Measurements from ENCODE around the gene BMP7. TPM values are rescaled to one million over a fixed set of nuclear protein-coding genes. Genes with fewer than 3 reads are reported as not detected.

BMP7 gene
- total and polyA plus RNA-seq, 2 of the 8 experiments (the other 6 are each of a cell fraction or from before 2014, with no cell fraction given) = 9.2 to 14.7 TPM

GRCh38 chr20:57263801-57264792 lies 2.3 kb downstream of the BMP7 start:
- POLR2A ChIA-PET (ENCODE audit: partially characterized antibody) = interaction anchor here (1.0 to 2.7 kb wide), 5 partner anchors 11 to 174 kb away, joined by 3 to 8 read pairs (median 4); no protein-coding TSS in a partner anchor
- Histone ChIP-seq H3K27me3 (replicated peaks in 1 of 4; ENCODE audit: control insufficient read depth in 3 of 4, extremely low read depth in 1 of 4, insufficient read depth in 3 of 4, low read length in 3 of 4) (peaks cover 40 to 91% (median 85%) of the 10 kb centered on the region in 4 experiments), H3K4me2 (ENCODE audit: insufficient read depth in 1 of 2, low read depth in 2 of 2, low read length in 2 of 2) (peak overlapping the region; percentile 61 to 71)

More at GRCh38 chr20:57263801-57264792, 2.3 kb downstream of the BMP7 start:
- Histone ChIP-seq H4K8ac (ENCODE audit: extremely low read depth, insufficient read depth, low read length) (peak overlapping the region; percentile 63), H3K9me3 (ENCODE audit: insufficient read depth in 2 of 2, low read depth in 1 of 2, low read length in 1 of 2) (no peaks in the 10 kb centered on the region), H2BK15ac (ENCODE audit: low read length) (0 out of 2 replicates have a peak overlapping the region, but pooled peaks have one; percentile 29), H3K23ac (ENCODE audit: insufficient read length) (no peak overlapping the region), H3K4me1 (replicated peaks in 1 of 4; ENCODE audit: control insufficient read depth in 3 of 4, insufficient read depth in 4 of 4, low read length in 3 of 4) (peaks cover 35 to 55% (median 38%) of the 10 kb centered on the region in 4 experiments), H3K56ac (replicated peaks; ENCODE audit: insufficient read length, low read depth, low read length) (no peak overlapping the region), H3K4ac (replicated peaks; ENCODE audit: insufficient read length, low read depth, low read length) (no peak overlapping the region), H3K79me1 (ENCODE audit: low read depth, low read length) (no peaks in the 10 kb centered on the region), H3K23me2 (ENCODE audit: low read depth, low read length) (peaks cover 24% of the 10 kb centered on the region), H2BK12ac (ENCODE audit: low read depth, low read length) (no peak overlapping the region), H3K4me3 (ENCODE audit: extremely low read depth in 1 of 4, insufficient read depth in 2 of 4, low read depth in 3 of 4, low read length in 4 of 4) (peak overlapping the region; percentile 25 to 78 (median 60); a peak in 7 of 8 replicates), H2AFZ (ENCODE audit: low read length) (no peak overlapping the region), H2BK120ac (replicated peaks; ENCODE audit: low read depth, low read length) (no peak overlapping the region), H2AK5ac (ENCODE audit: low read depth, low read length) (0 out of 2 replicates have a peak overlapping the region, but pooled peaks have one; percentile 2), H3K9ac (replicated peaks in 1 of 4; ENCODE audit: extremely low read depth in 1 of 4, low read depth in 3 of 4, low read length in 3 of 4) (no peak overlapping the region), H4K91ac (replicated peaks; ENCODE audit: insufficient read length, low read length) (no peak overlapping the region), H2BK5ac (ENCODE audit: low read depth, low read length) (no peak overlapping the region), H4K20me1 (replicated peaks in 1 of 2; ENCODE audit: control insufficient read depth in 1 of 2, insufficient read depth in 2 of 2, low read length in 2 of 2) (peaks cover 3 to 10% of the 10 kb centered on the region in 2 experiments), H2BK20ac (ENCODE audit: low read length) (peak overlapping the region; percentile 93; the same call in 1 of the 2 replicates), H3K36me3 (ENCODE audit: control insufficient read depth in 2 of 4, insufficient read depth in 4 of 4, low read length in 3 of 4) (no peaks in the 10 kb centered on the region), H3K18ac (ENCODE audit: extremely low read depth, low read length) (peak overlapping the region; percentile 78), H3K14ac (ENCODE audit: insufficient read length) (no peak overlapping the region), H3K79me2 (ENCODE audit: control insufficient read depth in 1 of 2, insufficient read depth in 2 of 2, low read length in 2 of 2) (no peaks in the 10 kb centered on the region), H3K27ac (ENCODE audit: low read depth, low read length) (no peak overlapping the region), H4K5ac (ENCODE audit: insufficient read length, low read depth, low read length) (no peak overlapping the region)
- DNase-seq (ENCODE audit: low read depth in 1 of 2, low spot score in 2 of 2) (no peak), FAIRE-seq (no peak)
- CTCF ChIA-PET (ENCODE audit: partially characterized antibody) = interaction anchor here (0.9 to 4.3 kb wide), 10 partner anchors 9 to 174 kb away, joined by 3 to 33 read pairs (median 5); partner anchors contain the start of gene SPO11
- TF ChIP-seq, protein P1, sequence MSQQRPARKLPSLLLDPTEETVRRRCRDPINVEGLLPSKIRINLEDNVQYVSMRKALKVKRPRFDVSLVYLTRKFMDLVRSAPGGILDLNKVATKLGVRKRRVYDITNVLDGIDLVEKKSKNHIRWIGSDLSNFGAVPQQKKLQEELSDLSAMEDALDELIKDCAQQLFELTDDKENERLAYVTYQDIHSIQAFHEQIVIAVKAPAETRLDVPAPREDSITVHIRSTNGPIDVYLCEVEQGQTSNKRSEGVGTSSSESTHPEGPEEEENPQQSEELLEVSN (IDR thresholded peaks at IDR 0.05) = peak; percentile 64
- TF ChIP-seq NRF1 (IDR thresholded peaks at IDR 0.05; ENCODE audit: low read depth, low read length) = no peak
- peak; percentile 22 for TF ChIP-seq RNF2 (IDR thresholded peaks at IDR 0.05; ENCODE audit: borderline replicate concordance, low read depth, low read length, missing control alignments, poor library complexity, severe bottlenecking)
- TF ChIP-seq CBX8 (IDR thresholded peaks at IDR 0.05; ENCODE audit: borderline replicate concordance, low read depth, low read length) = no peak
- TF ChIP-seq EP300 (IDR thresholded peaks at IDR 0.05; ENCODE audit: borderline replicate concordance in 1 of 2, low read depth in 2 of 2, low read length in 2 of 2) = no peak
- no peak for TF ChIP-seq TAF1 (IDR thresholded peaks at IDR 0.05; ENCODE audit: low read depth, low read length)
- TF ChIP-seq EZH2 (IDR thresholded peaks at IDR 0.05; ENCODE audit: low read depth, low read length, severe bottlenecking) = peak; percentile 32
- WGBS, 2 experiments (ENCODE audit: extremely low coverage in 1 of 2, insufficient coverage in 1 of 2, insufficient read length in 1 of 2, insufficient replicate concordance in 2 of 2, low coverage in 1 of 2, low lambda C conversion rate in 2 of 2, missing lambda C conversion rate in 1 of 2) = 9% methylated on average over 53 of the region's 54 CpGs; no CpG with 5 or more reads in 1 of the 2 experiments

Measured in H1 (cell line).